ENCODE results near the gene CYFIP1.

CYFIP1 gene

DNA sequence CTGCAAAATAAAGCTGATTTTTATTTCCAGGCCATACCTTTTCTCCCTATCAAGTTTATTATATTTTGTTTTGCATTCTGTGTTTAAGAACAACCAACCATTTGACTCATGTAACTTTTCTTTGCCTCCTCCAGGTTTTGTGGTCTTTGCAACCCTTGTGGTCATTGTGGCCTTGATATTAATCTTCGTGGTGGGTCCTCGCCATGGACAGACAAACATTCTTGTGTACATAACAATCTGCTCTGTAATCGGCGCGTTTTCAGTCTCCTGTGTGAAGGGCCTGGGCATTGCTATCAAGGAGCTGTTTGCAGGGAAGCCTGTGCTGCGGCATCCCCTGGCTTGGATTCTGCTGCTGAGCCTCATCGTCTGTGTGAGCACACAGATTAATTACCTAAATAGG, 114.1 kb downstream of the CYFIP1 start:
- peak; percentile 70 for DNase-seq (ENCODE audit: low read depth)
- TF ChIP-seq, protein P1, sequence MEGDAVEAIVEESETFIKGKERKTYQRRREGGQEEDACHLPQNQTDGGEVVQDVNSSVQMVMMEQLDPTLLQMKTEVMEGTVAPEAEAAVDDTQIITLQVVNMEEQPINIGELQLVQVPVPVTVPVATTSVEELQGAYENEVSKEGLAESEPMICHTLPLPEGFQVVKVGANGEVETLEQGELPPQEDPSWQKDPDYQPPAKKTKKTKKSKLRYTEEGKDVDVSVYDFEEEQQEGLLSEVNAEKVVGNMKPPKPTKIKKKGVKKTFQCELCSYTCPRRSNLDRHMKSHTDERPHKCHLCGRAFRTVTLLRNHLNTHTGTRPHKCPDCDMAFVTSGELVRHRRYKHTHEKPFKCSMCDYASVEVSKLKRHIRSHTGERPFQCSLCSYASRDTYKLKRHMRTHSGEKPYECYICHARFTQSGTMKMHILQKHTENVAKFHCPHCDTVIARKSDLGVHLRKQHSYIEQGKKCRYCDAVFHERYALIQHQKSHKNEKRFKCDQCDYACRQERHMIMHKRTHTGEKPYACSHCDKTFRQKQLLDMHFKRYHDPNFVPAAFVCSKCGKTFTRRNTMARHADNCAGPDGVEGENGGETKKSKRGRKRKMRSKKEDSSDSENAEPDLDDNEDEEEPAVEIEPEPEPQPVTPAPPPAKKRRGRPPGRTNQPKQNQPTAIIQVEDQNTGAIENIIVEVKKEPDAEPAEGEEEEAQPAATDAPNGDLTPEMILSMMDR (conservative IDR thresholded peaks at IDR 0.05; ENCODE audit: low read depth, low read length), result no peak
- no peak overlapping the region for H3K4me3 ChIP-seq (ENCODE audit: low read depth, low read length)

DNA sequence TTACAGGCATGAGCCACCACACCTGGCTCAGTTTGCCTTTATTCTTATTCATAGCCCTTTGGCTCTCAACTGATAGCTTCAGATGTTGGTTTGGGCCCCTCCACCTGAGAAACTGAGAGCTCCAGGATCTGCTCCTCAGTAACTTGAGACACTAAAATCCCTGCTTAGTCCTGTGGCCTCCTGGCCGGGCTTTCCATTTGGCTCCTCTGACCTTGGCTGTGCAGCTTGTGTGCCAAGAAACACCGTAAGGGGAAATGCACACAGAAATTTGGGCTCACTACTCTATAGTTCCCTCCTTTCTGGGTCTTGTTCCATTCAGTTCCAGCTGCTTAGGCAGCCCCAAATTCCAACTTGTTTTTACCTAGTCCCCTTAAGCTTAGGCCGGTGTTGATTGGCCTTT, 116.8 kb downstream of the CYFIP1 start:
- TF ChIP-seq, protein P1 (conservative IDR thresholded peaks at IDR 0.05; ENCODE audit: low read depth, low read length), result no peak
- DNase-seq (ENCODE audit: low read depth), result no peak
- H3K4me3 ChIP-seq (ENCODE audit: low read depth, low read length), result no peak overlapping the region

DNA sequence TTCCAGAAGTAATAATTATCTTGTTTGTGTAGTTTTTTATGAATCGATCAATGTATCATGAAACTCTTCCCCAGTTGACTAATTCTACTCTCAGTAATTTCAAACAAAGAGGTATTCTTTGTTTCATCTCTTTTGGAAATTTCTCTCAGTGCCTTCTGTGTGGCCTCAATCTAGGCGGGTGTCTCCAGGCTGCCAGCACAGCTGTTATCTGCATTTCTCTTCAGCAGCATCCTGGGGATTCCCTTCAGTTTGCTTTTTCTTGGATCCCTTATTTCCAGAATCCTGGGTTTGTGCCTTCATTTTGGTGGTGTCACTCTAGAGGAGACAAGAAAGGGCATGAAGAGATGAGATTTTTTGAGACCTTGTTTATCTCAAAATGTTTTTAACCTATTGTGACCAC, 119.0 kb downstream of the CYFIP1 start:
- no peak overlapping the region for H3K4me3 ChIP-seq (ENCODE audit: low read depth, low read length)
- DNase-seq (ENCODE audit: low read depth), result no peak
- TF ChIP-seq, protein P1 (conservative IDR thresholded peaks at IDR 0.05; ENCODE audit: low read depth, low read length), result no peak

DNA sequence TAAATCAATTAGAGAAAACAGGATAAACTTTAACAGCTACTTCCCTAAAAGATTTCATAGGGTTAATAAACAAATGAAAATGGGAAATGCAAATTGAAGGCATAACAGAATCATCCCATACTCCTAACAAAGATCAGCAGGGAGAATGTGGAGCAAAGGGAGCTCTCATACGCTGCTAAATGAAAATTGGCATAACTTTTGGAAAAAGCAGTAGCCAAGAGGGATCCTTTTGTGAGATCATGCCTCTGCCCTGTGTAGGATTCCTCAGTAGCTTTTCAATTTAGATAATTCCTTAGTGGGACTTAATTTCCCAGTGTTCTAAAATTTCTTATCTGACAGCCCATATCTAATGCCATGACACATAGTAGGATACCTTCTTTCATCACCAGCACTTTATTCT, 123.5 kb downstream of the CYFIP1 start:
- DNase-seq (ENCODE audit: low read depth), result no peak
- no peak overlapping the region for H3K4me3 ChIP-seq (ENCODE audit: low read depth, low read length)
- TF ChIP-seq, protein P1 (conservative IDR thresholded peaks at IDR 0.05; ENCODE audit: low read depth, low read length), result no peak

DNA sequence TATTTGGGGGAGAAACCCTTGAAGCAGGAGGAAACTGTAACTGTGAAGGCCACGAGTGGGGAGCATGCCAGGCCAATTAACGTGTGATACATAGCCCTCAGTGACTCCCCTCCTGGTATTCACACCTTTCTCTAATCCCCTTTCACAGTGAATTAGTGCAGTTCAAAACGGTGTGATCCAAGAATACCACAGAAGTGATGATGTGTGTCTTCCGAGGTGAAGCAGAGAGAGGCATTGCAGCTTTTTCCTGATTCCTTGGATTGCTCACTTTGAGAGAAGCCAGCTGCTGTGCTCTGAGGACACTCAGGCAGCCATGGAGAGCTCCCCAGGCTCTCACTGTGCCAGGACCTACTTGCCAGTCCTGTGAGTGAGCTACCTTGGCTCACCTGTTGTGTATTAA, 124.4 kb downstream of the CYFIP1 start:
- H3K4me3 ChIP-seq (ENCODE audit: low read depth, low read length), result no peak overlapping the region
- DNase-seq (ENCODE audit: low read depth), result no peak
- TF ChIP-seq, protein P1 (conservative IDR thresholded peaks at IDR 0.05; ENCODE audit: low read depth, low read length), result no peak

DNA sequence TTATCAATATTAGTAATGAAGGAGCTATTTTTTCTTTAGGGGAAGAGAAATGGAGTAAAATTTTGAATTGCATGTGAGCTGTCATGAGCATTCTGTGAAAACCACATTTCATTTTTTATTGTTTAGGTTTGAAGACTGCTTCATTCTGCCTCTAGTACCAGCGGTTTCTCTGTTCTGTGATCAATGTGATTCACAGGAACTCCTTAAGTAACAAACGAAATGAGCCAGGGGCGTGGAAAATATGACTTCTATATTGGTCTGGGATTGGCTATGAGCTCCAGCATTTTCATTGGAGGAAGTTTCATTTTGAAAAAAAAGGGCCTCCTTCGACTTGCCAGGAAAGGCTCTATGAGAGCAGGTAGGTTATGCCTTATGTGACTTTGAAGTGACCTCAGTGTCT, 128.7 kb downstream of the CYFIP1 start:
- TF ChIP-seq, protein P1 (conservative IDR thresholded peaks at IDR 0.05; ENCODE audit: low read depth, low read length), result no peak
- no peak for DNase-seq (ENCODE audit: low read depth)
- no peak overlapping the region for H3K4me3 ChIP-seq (ENCODE audit: low read depth, low read length)

DNA sequence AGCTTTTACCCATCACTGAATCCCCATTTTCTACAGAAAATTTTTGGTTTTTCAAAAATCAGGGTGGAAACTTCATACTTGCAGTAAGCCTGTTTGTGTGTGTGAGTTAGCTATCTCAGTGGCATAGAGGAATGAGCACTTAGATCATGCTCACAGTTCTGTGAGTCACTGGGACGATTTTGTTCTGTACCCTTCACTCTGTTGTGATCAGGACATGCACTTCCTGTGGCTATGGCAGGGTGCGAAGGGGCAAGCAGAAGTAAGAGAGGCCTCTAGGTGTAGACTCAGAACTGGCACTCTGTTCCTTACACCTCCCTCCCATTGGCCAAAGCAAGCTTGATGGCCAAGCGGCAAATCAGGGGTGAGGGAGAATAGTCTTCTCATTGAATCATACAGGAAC, 130.1 kb downstream of the CYFIP1 start:
- no peak overlapping the region for H3K4me3 ChIP-seq (ENCODE audit: low read depth, low read length)
- TF ChIP-seq, protein P1 (conservative IDR thresholded peaks at IDR 0.05; ENCODE audit: low read depth, low read length), result no peak
- DNase-seq (ENCODE audit: low read depth), result peak; percentile 54
